DMS53 treated with DMSO at 0.1 percent for 48 hours (cell line): ENCODE data around the gene SPAG7.
"Not testable (repeated sequence)": the region's sequence is repeated elsewhere in the genome, so short reads cannot be mapped to it uniquely, and the experiment has no call there.

ENCODE experiments used
- DNase-seq: peaks from one replicate; lab custom pipeline; 2025; ENCODE audit not compliant: unreplicated experiment; lab: John Stamatoyannopoulos, UW

The SPAG7 gene

GRCh38 chr17:4938069-4938491, 29.5 kb downstream of the SPAG7 start:
- no peak for DNase-seq

DNA sequence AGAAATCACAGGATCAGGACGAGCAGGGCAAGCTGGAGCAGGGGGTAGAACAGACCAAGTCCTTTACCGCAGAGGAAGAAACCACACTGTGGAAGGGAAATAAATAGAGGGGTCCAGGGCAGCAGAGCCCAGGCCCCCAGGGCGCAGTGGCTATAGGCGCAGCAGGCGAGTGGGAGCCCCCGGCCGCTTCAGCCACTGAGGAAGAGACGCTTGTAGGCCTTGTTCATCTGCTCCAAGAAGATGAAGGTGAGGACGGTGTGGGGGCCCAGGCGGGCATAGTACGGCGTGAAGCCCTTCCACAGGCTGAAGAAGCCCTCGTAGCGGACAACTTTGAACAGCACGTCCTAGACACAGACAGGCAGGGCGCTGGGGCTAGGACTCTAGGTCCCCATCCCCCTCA, 30.1 kb downstream of the SPAG7 start:
- DNase-seq = no peak

DNA sequence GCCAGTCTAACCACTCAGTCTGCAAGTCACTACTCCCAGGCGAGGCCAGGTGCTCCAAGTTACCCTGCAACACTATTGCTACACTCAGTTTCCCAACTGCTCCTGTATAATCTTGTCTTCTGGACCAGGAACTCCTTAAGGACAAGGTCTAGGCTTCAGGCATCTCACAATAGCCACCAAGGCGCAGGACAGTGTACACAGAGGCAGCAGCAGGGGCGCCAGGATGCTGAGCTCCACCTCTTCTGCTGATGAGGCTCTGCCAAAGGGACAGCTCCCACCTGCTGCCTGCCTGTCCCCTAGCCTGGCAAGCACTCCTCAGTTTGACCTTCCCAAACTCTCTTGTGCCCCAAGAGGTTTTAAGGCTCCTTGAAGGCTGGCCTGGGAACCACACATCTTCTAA, 31.2 kb downstream of the SPAG7 start:
- no peak for DNase-seq

GRCh38 chr17:4935650-4936049, 32.0 kb downstream of the SPAG7 start:
- no peak for DNase-seq

DNA sequence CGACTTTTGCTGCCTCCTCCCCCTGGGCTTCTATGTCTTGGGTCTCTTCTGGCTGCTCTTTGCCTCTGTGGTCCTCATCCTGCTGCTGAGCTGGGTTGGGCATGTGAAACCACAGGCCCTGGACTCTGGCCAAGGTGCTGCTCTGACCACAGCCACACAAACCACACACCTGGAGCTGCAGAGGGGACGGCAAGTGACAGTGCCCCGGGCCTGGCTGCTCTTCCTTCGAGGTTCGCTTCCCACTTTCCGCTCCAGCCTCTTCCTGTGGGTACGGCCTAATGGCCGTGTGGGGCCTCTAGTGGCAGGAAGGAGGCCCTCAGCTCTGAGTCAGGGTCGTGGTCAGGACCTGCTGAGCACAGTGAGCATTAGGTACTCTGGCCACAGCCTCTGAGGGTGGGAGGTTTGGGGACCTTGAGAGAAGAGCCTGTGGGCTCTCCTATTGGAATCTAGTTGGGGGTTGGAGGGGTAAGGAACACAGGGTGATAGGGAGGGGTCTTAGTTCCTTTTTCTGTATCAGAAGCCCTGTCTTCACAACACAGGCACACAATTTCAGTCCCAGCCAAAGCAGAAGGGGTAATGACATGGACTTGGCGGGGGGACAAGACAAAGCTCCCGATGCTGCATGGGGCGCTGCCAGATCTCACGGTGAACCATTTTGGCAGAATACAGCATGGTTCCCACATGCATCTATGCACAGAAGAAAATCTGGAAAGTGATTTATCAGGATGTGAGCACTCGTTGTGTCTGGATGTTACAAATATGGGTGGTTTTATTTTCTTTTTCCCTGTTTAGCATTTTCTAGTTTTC, 33.2 kb downstream of the SPAG7 start:
- no peak for DNase-seq

- no peak for DNase-seq
These were observed 34.0 kb downstream of the SPAG7 start for GRCh38 chr17:4933646-4934045.

DNA sequence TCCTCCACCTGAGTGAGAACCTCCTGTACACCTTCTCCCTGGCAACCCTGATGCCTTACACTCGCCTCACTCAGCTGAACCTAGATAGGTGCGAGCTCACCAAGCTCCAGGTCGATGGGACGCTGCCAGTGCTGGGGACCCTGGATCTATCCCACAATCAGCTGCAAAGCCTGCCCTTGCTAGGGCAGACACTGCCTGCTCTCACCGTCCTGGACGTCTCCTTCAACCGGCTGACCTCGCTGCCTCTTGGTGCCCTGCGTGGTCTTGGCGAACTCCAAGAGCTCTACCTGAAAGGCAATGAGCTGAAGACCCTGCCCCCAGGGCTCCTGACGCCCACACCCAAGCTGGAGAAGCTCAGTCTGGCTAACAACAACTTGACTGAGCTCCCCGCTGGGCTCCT, 34.9 kb downstream of the SPAG7 start:
- DNase-seq = no peak

GRCh38 chr17:4931963-4932362, 35.7 kb downstream of the SPAG7 start, which contains the start of gene GP1BA:
Gene GP1BA (plus strand): TSS chr17:4932277. CDS start chr17:4932605, 328 bp downstream.
- no peak for DNase-seq

GRCh38 chr17:4928881-4929280, 38.7 kb downstream of the SPAG7 start:
- DNase-seq = no peak

DNA sequence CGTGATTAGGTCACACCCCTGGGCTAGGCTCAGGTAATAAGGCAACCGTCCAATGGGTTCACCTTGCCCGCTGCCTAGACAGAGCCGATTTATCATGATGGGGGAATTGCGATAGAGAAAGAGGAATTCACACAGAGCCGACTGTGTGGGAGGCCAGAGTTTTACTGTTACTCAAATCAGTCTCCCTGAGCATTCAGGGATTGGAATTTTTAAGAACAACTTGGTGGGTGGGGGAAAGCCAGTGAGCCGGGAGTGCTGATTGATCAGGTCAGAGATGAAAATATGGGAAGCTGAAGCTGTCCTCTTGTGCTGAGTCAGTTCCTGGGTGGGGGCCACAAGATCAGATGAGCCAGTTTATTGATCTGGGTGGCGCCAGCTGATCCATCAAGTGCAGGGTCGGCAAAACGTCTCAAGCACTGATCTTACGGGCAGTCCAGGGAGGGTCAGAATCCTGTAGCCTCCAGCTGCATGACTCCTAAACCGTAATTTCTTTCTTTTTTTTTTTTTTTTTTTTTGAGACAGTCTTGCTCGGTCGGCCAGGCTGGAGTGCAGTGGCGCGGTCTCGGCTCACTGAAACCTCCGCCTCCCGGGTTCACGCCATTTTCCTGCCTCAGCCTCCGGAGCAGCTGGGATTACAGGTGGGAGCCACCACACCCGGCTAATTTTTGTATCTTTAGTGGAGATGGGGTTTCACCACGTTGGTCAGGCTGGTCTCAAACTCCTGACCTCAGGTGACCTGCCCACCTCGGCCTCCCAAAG, 40.9 kb downstream of the SPAG7 start:
- DNase-seq = not testable (repeated sequence)

DNA sequence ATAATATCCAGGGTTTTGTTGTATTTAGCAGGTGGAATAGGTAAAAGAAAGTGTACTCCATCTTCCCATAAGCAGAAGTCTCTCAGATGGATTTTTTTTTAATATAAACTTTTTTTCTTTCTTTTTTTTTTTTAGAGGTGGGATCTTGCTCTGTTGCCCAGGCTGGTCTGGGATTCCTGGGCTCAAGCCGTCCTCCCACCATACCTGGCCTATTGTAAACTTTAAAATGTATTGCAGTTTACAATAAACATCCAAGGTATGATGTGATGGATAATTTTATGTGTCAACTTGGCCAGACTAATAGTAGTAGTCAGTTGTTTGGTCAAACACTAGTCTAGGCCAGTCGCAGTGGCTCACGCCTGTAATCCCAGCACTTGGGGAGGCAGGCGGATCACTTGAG, 46.3 kb downstream of the SPAG7 start:
- no peak for DNase-seq

GRCh38 chr17:4920351-4921048, 47.1 kb downstream of the SPAG7 start:
- no peak for DNase-seq

GRCh38 chr17:4919511-4920047, 48.0 kb downstream of the SPAG7 start:
- DNase-seq = no peak

DNA sequence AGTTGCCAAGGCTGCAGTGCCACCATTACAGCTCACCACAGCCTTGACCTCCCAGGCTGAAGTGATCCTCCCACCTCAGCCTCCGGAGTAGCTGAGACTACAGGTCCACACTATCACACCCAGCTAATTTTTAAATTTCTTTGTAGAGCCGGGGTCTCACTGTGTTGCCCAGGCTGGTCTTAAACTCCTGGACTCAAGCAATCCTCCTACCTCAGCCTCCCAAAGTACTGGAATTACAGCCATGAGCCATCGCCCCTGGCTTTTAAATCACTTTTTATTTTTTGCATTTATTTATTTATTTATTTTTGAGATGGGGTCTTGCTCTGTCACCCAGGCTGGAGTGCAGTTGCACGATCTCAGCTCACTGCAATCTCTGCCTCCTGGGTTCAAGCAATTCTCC, 53.1 kb downstream of the SPAG7 start:
- DNase-seq = not testable (repeated sequence)

- DNase-seq = no peak
These were observed 53.6 kb downstream of the SPAG7 start for GRCh38 chr17:4913994-4914393.
